Body of pancreas (tissue), 4 donors: ENCODE data around the gene BCHE. TPM values are rescaled to one million over a fixed set of nuclear protein-coding genes. Genes with fewer than 3 reads are reported as not detected.

Experiments used
- ATAC-seq: fragments of 150-250 bp; one replicate; pipeline ENCODE4 v1.9.1; 2016
- DNase-seq, 4 donors: peaks; one replicate each; pipeline ENCODE4 v3.0.0-alpha.2; 2019
- H3K27ac ChIP-seq, 4 donors: fragments of 200-600 bp; sonication (generic); 1 replicate in 3 of 4; 2 replicates in 1 of 4; pipeline versions ENCODE4 v1.5.1 to v1.6.1; 2016 to 2019; ENCODE audit warnings: mild to moderate bottlenecking in 1 of 4, mixed read lengths in 1 of 4, moderate library complexity in 1 of 4
- H3K27me3 ChIP-seq, 2 donors: fragments of 200-600 bp; sonication (generic); one replicate each; pipeline ENCODE4 v1.6.0; 2016; ENCODE audit warnings: mild to moderate bottlenecking in 1 of 2
- H3K36me3 ChIP-seq, 2 donors: fragments of 200-600 bp; sonication (generic); replicated peaks in 1 of 2; 2 replicates each; pipeline ENCODE4 v1.5.1; 2016; ENCODE audit warnings: low read depth in 2 of 2; ENCODE audit not compliant: insufficient read depth in 1 of 2
- H3K4me1 ChIP-seq: fragments of 200-600 bp; sonication (generic); one replicate; pipeline ENCODE4 v1.6.0; 2016
- H3K4me3 ChIP-seq, 2 donors: fragments of 200-600 bp; sonication (generic); 1 replicate in 1 of 2; 2 replicates in 1 of 2; pipeline ENCODE4 v1.5.1; 2016 to 2019
- H3K9me3 ChIP-seq, 3 donors: fragments of 200-600 bp; sonication (generic); 1 replicate in 2 of 3; 2 replicates in 1 of 3; pipeline ENCODE4 v1.5.1; 2016
- CTCF ChIP-seq, 7 experiments: fragments of 450-650 bp in 4 of 7; fragments of 200-600 bp in 3 of 7; sonication (generic) in 3 of 7; IDR thresholded peaks; one replicate each; pipeline ENCODE4 v1.5.1; 2016 to 2019; ENCODE audit warnings: antibody characterized with exemption in 7 of 7
- POLR2A ChIP-seq, 3 donors: fragments of 450-650 bp; IDR thresholded peaks; one replicate each; pipeline ENCODE4 v1.6.1; 2016; ENCODE audit warnings: antibody characterized with exemption in 3 of 3, mild to moderate bottlenecking in 2 of 3
- whole genome bisulfite sequencing, 2 donors: methylation state at CpG; one replicate each; pipeline ENCODE4 v1.1.5; 2017; 5-methylcytosine and 5-hydroxymethylcytosine counted together
- intact Hi-C: fragments of 100-400 bp; cut with DNase I; formaldehyde crosslinking; loops from one replicate; pipeline ENCODE4 v1.15.1; 2023
- total RNA-seq, 2 donors: library from RNA; depleted of rRNA; stranded (reverse); fragments of >200 nt; gene quantifications; one replicate each; pipeline ENCODE4 v1.1.0, GENCODE V29; 2016

BCHE gene
- total RNA-seq, 2 donors from 2014 or later: 0.52 to 4.0 TPM

GRCh38 chr3:165748094-165748493 is 89.1 kb downstream of the BCHE start:
- Histone ChIP-seq H3K27me3 (no peaks in the 10 kb centered on the region), H3K4me3 (no peak overlapping the region), H3K27ac (no peak overlapping the region), H3K36me3 (no peaks in the 10 kb centered on the region), H3K4me1 (no peaks in the 10 kb centered on the region), H3K9me3 (no peaks in the 10 kb centered on the region)
- DNase-seq (no peak), ATAC-seq (no peak)
- 54 to 59% methylated on average over 2 of the region's 2 CpGs for WGBS, 2 donors
- intact Hi-C loops: no loop called here
- TF ChIP-seq POLR2A (IDR thresholded peaks at IDR 0.05) (no peak), CTCF (IDR thresholded peaks at IDR 0.05) (no peak)

DNA sequence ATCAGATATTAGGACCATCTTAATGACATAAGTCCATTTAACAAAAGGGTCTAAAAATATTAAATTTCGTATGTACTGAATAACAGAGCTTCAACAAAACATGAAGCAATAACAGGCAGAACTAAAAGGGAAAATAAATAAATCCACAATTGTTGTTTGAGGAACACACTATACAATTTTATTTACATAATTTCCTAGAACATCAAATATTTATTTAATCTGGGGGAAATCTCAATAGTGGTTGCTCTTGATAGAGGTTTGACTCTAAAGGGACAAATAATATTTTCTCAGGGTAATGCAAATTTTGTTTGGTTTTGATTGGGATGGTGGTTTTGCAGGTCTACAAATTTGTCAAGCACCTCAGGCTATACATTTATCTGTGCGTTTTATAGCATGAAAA is 90.3 kb downstream of the BCHE start:
- 42 to 47% methylated on average over 2 of the region's 2 CpGs for WGBS, 2 donors
- Histone ChIP-seq H3K9me3 (no peaks in the 10 kb centered on the region), H3K4me1 (no peaks in the 10 kb centered on the region), H3K27ac (no peak overlapping the region), H3K4me3 (no peak overlapping the region), H3K27me3 (no peaks in the 10 kb centered on the region), H3K36me3 (no peaks in the 10 kb centered on the region)
- intact Hi-C loops: no loop called here
- DNase-seq (no peak), ATAC-seq (no peak)
- TF ChIP-seq CTCF (IDR thresholded peaks at IDR 0.05) (no peak), POLR2A (IDR thresholded peaks at IDR 0.05) (no peak)

DNA sequence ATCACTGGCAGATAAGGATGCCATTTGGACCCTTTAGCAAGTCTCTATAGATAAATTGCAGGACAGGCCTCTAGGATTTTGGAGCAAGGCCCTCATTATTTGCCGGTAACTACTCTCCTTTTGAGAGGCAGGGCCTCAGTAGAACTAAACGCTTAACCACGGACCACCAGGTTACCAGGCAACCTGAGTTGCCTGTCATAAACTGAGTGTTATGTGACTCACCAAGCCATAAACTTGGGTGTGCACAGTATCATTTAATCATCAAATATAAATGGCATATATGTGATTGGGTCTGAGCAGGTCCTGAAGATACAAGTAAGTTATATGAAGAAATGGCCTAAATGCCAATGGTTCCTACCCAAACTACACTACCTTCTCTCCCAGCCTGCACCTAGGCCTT is 93.2 kb downstream of the BCHE start:
- Histone ChIP-seq H3K4me3 (no peak overlapping the region), H3K9me3 (no peaks in the 10 kb centered on the region), H3K27me3 (no peaks in the 10 kb centered on the region), H3K36me3 (no peaks in the 10 kb centered on the region), H3K27ac (no peak overlapping the region), H3K4me1 (no peaks in the 10 kb centered on the region)
- no peak for DNase-seq
- intact Hi-C loops: no loop called here
- no peak for ATAC-seq
- 95% methylated on average over 3 of the region's 3 CpGs for WGBS, 2 donors
- TF ChIP-seq POLR2A (IDR thresholded peaks at IDR 0.05) (no peak), CTCF (IDR thresholded peaks at IDR 0.05) (no peak)

- Histone ChIP-seq H3K36me3 (no peaks in the 10 kb centered on the region), H3K4me1 (no peaks in the 10 kb centered on the region), H3K9me3 (no peaks in the 10 kb centered on the region), H3K27ac (no peak overlapping the region), H3K4me3 (no peak overlapping the region), H3K27me3 (no peaks in the 10 kb centered on the region)
- TF ChIP-seq CTCF (IDR thresholded peaks at IDR 0.05) (no peak), POLR2A (IDR thresholded peaks at IDR 0.05) (no peak)
- intact Hi-C loops: no loop called here
- DNase-seq (no peak), ATAC-seq (no peak)
Observed at GRCh38 chr3:165742351-165742750, 94.9 kb downstream of the BCHE start.

GRCh38 chr3:165729756-165730155 is 107.5 kb downstream of the BCHE start:
- no peak overlapping the region for H3K4me3 ChIP-seq
- no peak overlapping the region for H3K27ac ChIP-seq
- no peaks in the 10 kb centered on the region for H3K4me1 ChIP-seq
- no peaks in the 10 kb centered on the region for H3K9me3 ChIP-seq
- H3K36me3 ChIP-seq: no peaks in the 10 kb centered on the region
- no peaks in the 10 kb centered on the region for H3K27me3 ChIP-seq
- intact Hi-C loops: no loop called here
- TF ChIP-seq POLR2A (IDR thresholded peaks at IDR 0.05) (no peak), CTCF (IDR thresholded peaks at IDR 0.05) (no peak)
- WGBS, 2 donors: 87 to 93% methylated on average over 4 of the region's 4 CpGs
- no peak for ATAC-seq
- no peak for DNase-seq
